Measurements from ENCODE around the gene ZFAND3. TPM values are rescaled to one million over a fixed set of nuclear protein-coding genes. Genes with fewer than 3 reads are reported as not detected.

The ZFAND3 gene
- total and polyA plus RNA-seq, 2 donors (not counting 1 experiment from before 2014, with no cell fraction given) = 13.5 to 58.3 TPM

GRCh38 chr6:37952027-37952426 is 132.5 kb downstream of the ZFAND3 start:
- Histone ChIP-seq H4K20me1 (ENCODE audit: control insufficient read depth, insufficient read depth, low read length, poor library complexity, severe bottlenecking) (peaks cover 78% of the 10 kb centered on the region), H3K27ac (ENCODE audit: low read length in 2 of 2) (no peak overlapping the region), H2AFZ (ENCODE audit: insufficient read depth, low read depth, low read length, poor library complexity, severe bottlenecking) (no peak overlapping the region), H3K79me2 (ENCODE audit: control insufficient read depth, insufficient read depth, low read length) (peaks cover 96% of the 10 kb centered on the region), H3K4me3 (ENCODE audit: control extremely low read depth in 1 of 5, extremely low read depth in 1 of 5, insufficient read depth in 1 of 5, low read depth in 2 of 5, low read length in 4 of 5) (no peak overlapping the region), H3K4me2 (replicated peaks; ENCODE audit: low read depth, low read length, poor library complexity, severe bottlenecking) (no peak overlapping the region), H3K27me3 (replicated peaks in 1 of 4; ENCODE audit: control extremely low read depth in 1 of 4, control insufficient read depth in 3 of 4, insufficient read depth in 4 of 4, low read length in 3 of 4) (no peaks in the 10 kb centered on the region), H3K9me3 (ENCODE audit: control extremely low read depth in 1 of 3, control insufficient read depth in 2 of 3, insufficient read depth in 1 of 3, low read length in 2 of 3) (peaks cover 0 to 3% (median 0%) of the 10 kb centered on the region in 3 donors), H3K9ac (ENCODE audit: low read length) (no peak overlapping the region), H3K36me3 (replicated peaks in 1 of 2; ENCODE audit: control extremely low read depth in 1 of 2, control insufficient read depth in 1 of 2, extremely low read depth in 1 of 2, insufficient read depth in 2 of 2, low read length in 1 of 2) (no peaks in the 10 kb centered on the region), H3K4me1 (ENCODE audit: control insufficient read depth in 2 of 2, insufficient read depth in 2 of 2, low read length in 2 of 2) (peaks cover 9 to 22% of the 10 kb centered on the region in 2 donors)
- H3K4me1 Mint-ChIP-seq = peaks cover 42% of the 10 kb centered on the region
- no peaks in the 10 kb centered on the region for H3K27me3 Mint-ChIP-seq
- intact Hi-C loops (cut with micrococcal nuclease) = no loop called here
- H3K9me3 Mint-ChIP-seq (ENCODE audit: insufficient read depth) = peaks cover 4% of the 10 kb centered on the region
- ATAC-seq (ENCODE audit: low read depth) (no peak), DNase-seq (no peak)
- H3K4me3 Mint-ChIP-seq = no peak overlapping the region
- H3K27ac Mint-ChIP-seq = no peak overlapping the region
- WGBS (ENCODE audit: insufficient coverage) = 89% methylated on average over 1 of the region's 2 CpGs
- ChIA-PET CTCF (no interaction called here), POLR2A (no interaction called here)
- TF ChIP-seq EZH2 (IDR thresholded peaks at IDR 0.05; ENCODE audit: borderline replicate concordance, insufficient read depth, low read depth, low read length, poor library complexity, severe bottlenecking) = no peak
- TF ChIP-seq, protein P1, sequence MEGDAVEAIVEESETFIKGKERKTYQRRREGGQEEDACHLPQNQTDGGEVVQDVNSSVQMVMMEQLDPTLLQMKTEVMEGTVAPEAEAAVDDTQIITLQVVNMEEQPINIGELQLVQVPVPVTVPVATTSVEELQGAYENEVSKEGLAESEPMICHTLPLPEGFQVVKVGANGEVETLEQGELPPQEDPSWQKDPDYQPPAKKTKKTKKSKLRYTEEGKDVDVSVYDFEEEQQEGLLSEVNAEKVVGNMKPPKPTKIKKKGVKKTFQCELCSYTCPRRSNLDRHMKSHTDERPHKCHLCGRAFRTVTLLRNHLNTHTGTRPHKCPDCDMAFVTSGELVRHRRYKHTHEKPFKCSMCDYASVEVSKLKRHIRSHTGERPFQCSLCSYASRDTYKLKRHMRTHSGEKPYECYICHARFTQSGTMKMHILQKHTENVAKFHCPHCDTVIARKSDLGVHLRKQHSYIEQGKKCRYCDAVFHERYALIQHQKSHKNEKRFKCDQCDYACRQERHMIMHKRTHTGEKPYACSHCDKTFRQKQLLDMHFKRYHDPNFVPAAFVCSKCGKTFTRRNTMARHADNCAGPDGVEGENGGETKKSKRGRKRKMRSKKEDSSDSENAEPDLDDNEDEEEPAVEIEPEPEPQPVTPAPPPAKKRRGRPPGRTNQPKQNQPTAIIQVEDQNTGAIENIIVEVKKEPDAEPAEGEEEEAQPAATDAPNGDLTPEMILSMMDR (IDR thresholded peaks at IDR 0.05) = no peak

DNA sequence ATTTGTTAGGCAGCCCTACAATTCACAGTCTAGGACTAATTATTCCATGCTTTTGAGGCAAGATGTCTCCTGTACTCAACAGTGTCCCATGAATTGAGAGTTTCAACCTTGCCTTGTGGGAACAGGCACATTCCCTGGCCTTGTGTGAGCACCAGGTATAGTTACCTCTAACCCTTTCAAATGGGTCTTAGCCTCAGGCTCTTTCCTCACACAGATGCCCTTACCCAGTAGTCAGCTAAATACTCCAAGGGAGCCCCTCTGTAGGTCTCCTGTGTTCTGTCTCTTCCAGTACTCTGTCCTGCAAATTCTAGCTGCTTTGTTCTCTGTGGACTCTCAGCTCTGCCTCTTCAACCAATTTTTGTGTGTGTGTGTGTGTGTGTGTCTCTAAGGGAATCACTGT is 135.3 kb downstream of the ZFAND3 start:
- Histone ChIP-seq H2AFZ (ENCODE audit: insufficient read depth, low read depth, low read length, poor library complexity, severe bottlenecking) (no peak overlapping the region), H3K9ac (ENCODE audit: low read length) (no peak overlapping the region), H3K79me2 (ENCODE audit: control insufficient read depth, insufficient read depth, low read length) (peaks cover 91% of the 10 kb centered on the region), H3K36me3 (replicated peaks in 1 of 2; ENCODE audit: control extremely low read depth in 1 of 2, control insufficient read depth in 1 of 2, extremely low read depth in 1 of 2, insufficient read depth in 2 of 2, low read length in 1 of 2) (no peaks in the 10 kb centered on the region), H3K27me3 (replicated peaks in 1 of 4; ENCODE audit: control extremely low read depth in 1 of 4, control insufficient read depth in 3 of 4, insufficient read depth in 4 of 4, low read length in 3 of 4) (no peaks in the 10 kb centered on the region), H3K4me3 (ENCODE audit: control extremely low read depth in 1 of 5, extremely low read depth in 1 of 5, insufficient read depth in 1 of 5, low read depth in 2 of 5, low read length in 4 of 5) (no peak overlapping the region), H3K4me1 (ENCODE audit: control insufficient read depth in 2 of 2, insufficient read depth in 2 of 2, low read length in 2 of 2) (peaks cover 10 to 31% of the 10 kb centered on the region in 2 donors), H4K20me1 (ENCODE audit: control insufficient read depth, insufficient read depth, low read length, poor library complexity, severe bottlenecking) (peaks cover 88% of the 10 kb centered on the region), H3K4me2 (replicated peaks; ENCODE audit: low read depth, low read length, poor library complexity, severe bottlenecking) (no peak overlapping the region), H3K9me3 (ENCODE audit: control extremely low read depth in 1 of 3, control insufficient read depth in 2 of 3, insufficient read depth in 1 of 3, low read length in 2 of 3) (no peaks in the 10 kb centered on the region), H3K27ac (ENCODE audit: low read length in 2 of 2) (no peak overlapping the region)
- intact Hi-C loops (cut with micrococcal nuclease) = no loop called here
- H3K4me1 Mint-ChIP-seq = peaks cover 46% of the 10 kb centered on the region
- ATAC-seq (ENCODE audit: low read depth) = no peak
- no peaks in the 10 kb centered on the region for H3K27me3 Mint-ChIP-seq
- no peak for TF ChIP-seq EZH2 (IDR thresholded peaks at IDR 0.05; ENCODE audit: borderline replicate concordance, insufficient read depth, low read depth, low read length, poor library complexity, severe bottlenecking)
- TF ChIP-seq, protein P1 (IDR thresholded peaks at IDR 0.05) = no peak
- no peaks in the 10 kb centered on the region for H3K9me3 Mint-ChIP-seq (ENCODE audit: insufficient read depth)
- POLR2A ChIA-PET = no interaction called here
- CTCF ChIA-PET = interaction anchor here (0.6 to 1.1 kb wide), 2 partner anchors 17 to 263 kb away, joined by 3 to 4 read pairs; no protein-coding TSS in a partner anchor
- H3K4me3 Mint-ChIP-seq = no peak overlapping the region
- DNase-seq = no peak
- H3K27ac Mint-ChIP-seq = no peak overlapping the region
